Smooth muscle cell (in vitro differentiated cells): Measurements from ENCODE around the gene PANK1. TPM values are rescaled to one million over a fixed set of nuclear protein-coding genes. Genes with fewer than 3 reads are reported as not detected.

Source experiments
- DNase-seq: peaks from one replicate; lab custom pipeline; 2025; ENCODE audit not compliant: unreplicated experiment; lab: John Stamatoyannopoulos, UW
- H2AFZ ChIP-seq: fragments of 200-600 bp; sonication (generic); 2 replicates; pipeline ENCODE4 v1.6.0; 2016; ENCODE audit warnings: antibody characterized with exemption, low read depth, mild to moderate bottlenecking
- H3F3A ChIP-seq: fragments of 200-600 bp; sonication (generic); 2 replicates; pipeline ENCODE4 v1.6.0; 2017; ENCODE audit warnings: antibody characterized with exemption, low read depth
- H3K27ac ChIP-seq: fragments of 200-600 bp; sonication (generic); 2 replicates; pipeline ENCODE4 v1.5.1; 2016; ENCODE audit warnings: low read depth, mild to moderate bottlenecking
- H3K27me3 ChIP-seq: fragments of 200-600 bp; sonication (generic); 2 replicates; pipeline ENCODE4 v1.6.1; 2016; ENCODE audit warnings: low read depth, mild to moderate bottlenecking
- H3K36me3 ChIP-seq: fragments of 200-600 bp; sonication (generic); 2 replicates; pipeline ENCODE4 v1.5.1; 2016; ENCODE audit warnings: low read depth
- H3K4me1 ChIP-seq: fragments of 200-600 bp; sonication (generic); 2 replicates; pipeline ENCODE4 v1.5.1; 2016; ENCODE audit warnings: low read depth
- H3K4me2 ChIP-seq: fragments of 200-600 bp; sonication (generic); 2 replicates; pipeline ENCODE4 v1.6.0; 2016; ENCODE audit warnings: mild to moderate bottlenecking
- H3K4me3 ChIP-seq: fragments of 200-600 bp; sonication (generic); 2 replicates; pipeline ENCODE4 v1.5.1; 2016; ENCODE audit warnings: mild to moderate bottlenecking
- H3K79me2 ChIP-seq: fragments of 200-600 bp; sonication (generic); 2 replicates; pipeline ENCODE4 v1.6.0; 2016; ENCODE audit warnings: low read depth, mild to moderate bottlenecking
- H3K9ac ChIP-seq: fragments of 200-600 bp; sonication (generic); 2 replicates; pipeline ENCODE4 v1.6.0; 2016; ENCODE audit warnings: low read depth
- H3K9me3 ChIP-seq: fragments of 200-600 bp; sonication (generic); replicated peaks from 2 replicates; pipeline ENCODE4 v1.5.1; 2016; ENCODE audit warnings: low read depth
- H4K20me1 ChIP-seq: fragments of 200-600 bp; sonication (generic); 2 replicates; pipeline ENCODE4 v1.6.0; 2016; ENCODE audit warnings: low read depth
- WGBS: methylation state at CpG from one replicate; pipeline ENCODE4 v1.1.7; 2016; ENCODE audit warnings: low lambda C conversion rate; 5-methylcytosine and 5-hydroxymethylcytosine counted together
- polyA plus RNA-seq: library from polyadenylated mRNA; unstranded; fragments of >200 nt; fragmentation: Nextera tagmentation; extraction: Ambion mirVana; gene quantifications from 2 replicates; pipeline ENCODE4 v1.2.1, GENCODE V29; 2016
- total RNA-seq: library from RNA; depleted of rRNA; stranded (reverse); fragments of >200 nt; gene quantifications from 2 replicates; pipeline ENCODE4 v1.2.3, GENCODE V29; 2014
- TF ChIP-seq, protein P1 (sequence below): fragments of 200-600 bp; sonication (generic); IDR thresholded peaks from 2 replicates; pipeline ENCODE4 v1.5.1; 2017; ENCODE audit warnings: borderline replicate concordance, mild to moderate bottlenecking, antibody characterized with exemption; ENCODE audit not compliant: insufficient read depth, poor library complexity, severe bottlenecking

The PANK1 gene
- total and polyA plus RNA-seq, 2 experiments from 2014 or later = 8.6 to 14.1 TPM

GRCh38 chr10:89685936-89686335, 40.9 kb upstream of the PANK1 start:
- Histone ChIP-seq H3K36me3 (no peaks in the 10 kb centered on the region), H3K27ac (no peak overlapping the region), H4K20me1 (no peaks in the 10 kb centered on the region), H3K9me3 (no peaks in the 10 kb centered on the region), H3K4me2 (no peak overlapping the region), H3K4me3 (no peak overlapping the region), H3K4me1 (no peaks in the 10 kb centered on the region), H3K9ac (no peak overlapping the region), H3K27me3 (no peaks in the 10 kb centered on the region), H3F3A (no peaks in the 10 kb centered on the region), H3K79me2 (no peaks in the 10 kb centered on the region), H2AFZ (no peak overlapping the region)
- WGBS = 84% methylated on average over 4 of the region's 4 CpGs
- no peak for DNase-seq
- TF ChIP-seq, protein P1, sequence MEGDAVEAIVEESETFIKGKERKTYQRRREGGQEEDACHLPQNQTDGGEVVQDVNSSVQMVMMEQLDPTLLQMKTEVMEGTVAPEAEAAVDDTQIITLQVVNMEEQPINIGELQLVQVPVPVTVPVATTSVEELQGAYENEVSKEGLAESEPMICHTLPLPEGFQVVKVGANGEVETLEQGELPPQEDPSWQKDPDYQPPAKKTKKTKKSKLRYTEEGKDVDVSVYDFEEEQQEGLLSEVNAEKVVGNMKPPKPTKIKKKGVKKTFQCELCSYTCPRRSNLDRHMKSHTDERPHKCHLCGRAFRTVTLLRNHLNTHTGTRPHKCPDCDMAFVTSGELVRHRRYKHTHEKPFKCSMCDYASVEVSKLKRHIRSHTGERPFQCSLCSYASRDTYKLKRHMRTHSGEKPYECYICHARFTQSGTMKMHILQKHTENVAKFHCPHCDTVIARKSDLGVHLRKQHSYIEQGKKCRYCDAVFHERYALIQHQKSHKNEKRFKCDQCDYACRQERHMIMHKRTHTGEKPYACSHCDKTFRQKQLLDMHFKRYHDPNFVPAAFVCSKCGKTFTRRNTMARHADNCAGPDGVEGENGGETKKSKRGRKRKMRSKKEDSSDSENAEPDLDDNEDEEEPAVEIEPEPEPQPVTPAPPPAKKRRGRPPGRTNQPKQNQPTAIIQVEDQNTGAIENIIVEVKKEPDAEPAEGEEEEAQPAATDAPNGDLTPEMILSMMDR = no peak

GRCh38 chr10:89684604-89685003, 39.6 kb upstream of the PANK1 start:
- H3K36me3 ChIP-seq = no peaks in the 10 kb centered on the region
- H3K4me2 ChIP-seq = no peak overlapping the region
- H3F3A ChIP-seq = no peaks in the 10 kb centered on the region
- TF ChIP-seq, protein P1 = no peak
- H2AFZ ChIP-seq = no peak overlapping the region
- H3K9me3 ChIP-seq = no peaks in the 10 kb centered on the region
- no peaks in the 10 kb centered on the region for H3K4me1 ChIP-seq
- no peaks in the 10 kb centered on the region for H3K27me3 ChIP-seq
- H4K20me1 ChIP-seq = no peaks in the 10 kb centered on the region
- H3K9ac ChIP-seq = no peak overlapping the region
- no peak overlapping the region for H3K27ac ChIP-seq
- H3K4me3 ChIP-seq = no peak overlapping the region
- no peaks in the 10 kb centered on the region for H3K79me2 ChIP-seq
- DNase-seq = no peak
- WGBS = 98% methylated on average over 2 of the region's 2 CpGs

- Histone ChIP-seq H3F3A (no peaks in the 10 kb centered on the region), H3K9ac (no peak overlapping the region), H3K27me3 (no peaks in the 10 kb centered on the region), H2AFZ (no peak overlapping the region), H3K9me3 (no peaks in the 10 kb centered on the region), H4K20me1 (no peaks in the 10 kb centered on the region), H3K79me2 (no peaks in the 10 kb centered on the region), H3K36me3 (no peaks in the 10 kb centered on the region), H3K4me3 (no peak overlapping the region), H3K4me1 (no peaks in the 10 kb centered on the region), H3K4me2 (no peak overlapping the region), H3K27ac (no peak overlapping the region)
- DNase-seq = no peak
- TF ChIP-seq, protein P1 = no peak
- 88% methylated on average over 5 of the region's 5 CpGs for WGBS
These were observed 38.8 kb upstream of the PANK1 start for GRCh38 chr10:89683883-89684282.

GRCh38 chr10:89679986-89680385, 34.9 kb upstream of the PANK1 start:
- H3F3A ChIP-seq = no peaks in the 10 kb centered on the region
- no peaks in the 10 kb centered on the region for H3K4me1 ChIP-seq
- DNase-seq = no peak
- no peaks in the 10 kb centered on the region for H3K27me3 ChIP-seq
- H2AFZ ChIP-seq = no peak overlapping the region
- H3K27ac ChIP-seq = no peak overlapping the region
- 81% methylated on average over 3 of the region's 3 CpGs for WGBS
- TF ChIP-seq, protein P1 = no peak
- no peaks in the 10 kb centered on the region for H3K79me2 ChIP-seq
- H3K4me2 ChIP-seq = no peak overlapping the region
- no peak overlapping the region for H3K4me3 ChIP-seq
- no peaks in the 10 kb centered on the region for H3K36me3 ChIP-seq
- H3K9me3 ChIP-seq = no peaks in the 10 kb centered on the region
- no peaks in the 10 kb centered on the region for H4K20me1 ChIP-seq
- no peak overlapping the region for H3K9ac ChIP-seq
